BJ (cell line): ENCODE measurements around the gene THBS3. TPM values are rescaled to one million over a fixed set of nuclear protein-coding genes. Genes with fewer than 3 reads are reported as not detected.

Experiments
- CTCF ChIA-PET: fragments of 350-600 bp; formaldehyde crosslinking; extraction: SDS; loops from one replicate; lab custom pipeline; 2021; ENCODE audit warnings: antibody characterized with exemption, inconsistent platforms; lab: Yijun Ruan, JAX
- POLR2A ChIA-PET: fragments of 300-600 bp; sonication (Branson Sonifier 250); formaldehyde crosslinking; extraction: SDS; loops from one replicate; lab custom pipeline; 2021; ENCODE audit warnings: antibody characterized with exemption; lab: Charles Lee
- DNase-seq: peaks from one replicate; pipeline ENCODE4 v3.0.0-alpha.2; 2011; ENCODE audit warnings: low read depth
- H3K27me3 ChIP-seq: 2 replicates; pipeline ENCODE4 v1.6.0; 2011; ENCODE audit warnings: low read length; ENCODE audit not compliant: control insufficient read depth, insufficient read depth
- H3K36me3 ChIP-seq: 2 replicates; pipeline ENCODE4 v1.5.1; 2011; ENCODE audit warnings: low read length; ENCODE audit not compliant: control insufficient read depth, insufficient read depth
- H3K4me3 ChIP-seq: 2 replicates; pipeline ENCODE4 v1.5.1; 2011; ENCODE audit warnings: low read depth, mild to moderate bottlenecking, control low read depth, low read length
- CTCF ChIP-seq: IDR thresholded peaks from 2 replicates; pipeline ENCODE4 v1.5.1; 2011; ENCODE audit warnings: low read depth, mild to moderate bottlenecking, control low read depth, inconsistent platforms, low read length, moderate library complexity; ENCODE audit not compliant: insufficient read depth
- polyA plus RNA-seq: library from polyadenylated mRNA; depleted of rRNA; stranded (reverse); fragments of >200 nt; gene quantifications from 2 replicates; pipeline ENCODE4 v1.2.3, GENCODE V29; 2011

The THBS3 gene
- polyA plus RNA-seq, 1 experiment: 61.4 TPM

- Histone ChIP-seq H3K4me3 (peak overlapping the region; percentile 86), H3K36me3 (peaks cover 11% of the 10 kb centered on the region), H3K27me3 (no peaks in the 10 kb centered on the region)
- DNase-seq: no peak
- CTCF ChIA-PET: interaction anchor here (1.0 kb wide), 1 partner anchor 60 kb away, joined by 3 read pairs; no protein-coding TSS in a partner anchor
- POLR2A ChIA-PET: no interaction called here
- TF ChIP-seq CTCF: no peak
Measured at GRCh38 chr1:155254228-155254713, 46.6 kb upstream of the THBS3 start.

- CTCF ChIA-PET: interaction anchor here (1.0 kb wide), 1 partner anchor 60 kb away, joined by 3 read pairs; no protein-coding TSS in a partner anchor
- POLR2A ChIA-PET: no interaction called here
Measured at GRCh38 chr1:155253797-155254196, 46.1 kb upstream of the THBS3 start.

GRCh38 chr1:155253208-155253607 lies 45.5 kb upstream of the THBS3 start:
- ChIA-PET CTCF (interaction anchor here (0.6 to 3.3 kb wide), 4 partner anchors 46 to 338 kb away, joined by 3 to 54 read pairs (median 18); partner anchors contain the start of gene THBS3), POLR2A (no interaction called here)
- no peak for DNase-seq
- H3K36me3 ChIP-seq: peaks cover 12% of the 10 kb centered on the region
- H3K27me3 ChIP-seq: no peaks in the 10 kb centered on the region
- TF ChIP-seq CTCF: peak; percentile 10; the same call in 1 of the 2 replicates
- H3K4me3 ChIP-seq: peak overlapping the region; percentile 86; the same call in 1 of the 2 replicates

More at GRCh38 chr1:155253797-155254196, 46.1 kb upstream of the THBS3 start:
- Histone ChIP-seq H3K36me3 (peaks cover 11% of the 10 kb centered on the region), H3K27me3 (no peaks in the 10 kb centered on the region), H3K4me3 (peak overlapping the region; percentile 86)
- no peak for DNase-seq
- no peak for TF ChIP-seq CTCF

- CTCF ChIA-PET: interaction anchor here (0.7 to 5.0 kb wide), 35 partner anchors 9 to 478 kb away, joined by 3 to 54 read pairs (median 9); partner anchors contain the start of genes CLK2, FDPS, KRTCAP2 and MTX1
- POLR2A ChIA-PET: no interaction called here
- no peak for TF ChIP-seq CTCF
Measured at GRCh38 chr1:155251566-155251965, 43.9 kb upstream of the THBS3 start.

GRCh38 chr1:155250633-155251449 lies 43.1 kb upstream of the THBS3 start:
- peak; percentile 100 for TF ChIP-seq CTCF
- Histone ChIP-seq H3K36me3 (peaks cover 17% of the 10 kb centered on the region), H3K4me3 (no peak overlapping the region), H3K27me3 (no peaks in the 10 kb centered on the region)
- no peak for DNase-seq
- CTCF ChIA-PET: interaction anchor here (0.6 to 5.0 kb wide), 57 partner anchors 10 to 479 kb away, joined by 3 to 54 read pairs (median 5); partner anchors contain the start of genes CLK2, FDPS, KRTCAP2 and MTX1
- POLR2A ChIA-PET: interaction anchor here (0.6 kb wide), 1 partner anchor 22 kb away, joined by 3 read pairs; the partner anchor contains the start of gene CLK2

More at GRCh38 chr1:155251566-155251965, 43.9 kb upstream of the THBS3 start:
- Histone ChIP-seq H3K4me3 (no peak overlapping the region), H3K36me3 (peaks cover 18% of the 10 kb centered on the region), H3K27me3 (no peaks in the 10 kb centered on the region)
- DNase-seq: no peak
